ENCODE measurements around the gene PGA3.
"Not testable (repeated sequence)": the region's sequence is repeated elsewhere in the genome, so short reads cannot be mapped to it uniquely, and the experiment has no call there.

Gene PGA3

DNA sequence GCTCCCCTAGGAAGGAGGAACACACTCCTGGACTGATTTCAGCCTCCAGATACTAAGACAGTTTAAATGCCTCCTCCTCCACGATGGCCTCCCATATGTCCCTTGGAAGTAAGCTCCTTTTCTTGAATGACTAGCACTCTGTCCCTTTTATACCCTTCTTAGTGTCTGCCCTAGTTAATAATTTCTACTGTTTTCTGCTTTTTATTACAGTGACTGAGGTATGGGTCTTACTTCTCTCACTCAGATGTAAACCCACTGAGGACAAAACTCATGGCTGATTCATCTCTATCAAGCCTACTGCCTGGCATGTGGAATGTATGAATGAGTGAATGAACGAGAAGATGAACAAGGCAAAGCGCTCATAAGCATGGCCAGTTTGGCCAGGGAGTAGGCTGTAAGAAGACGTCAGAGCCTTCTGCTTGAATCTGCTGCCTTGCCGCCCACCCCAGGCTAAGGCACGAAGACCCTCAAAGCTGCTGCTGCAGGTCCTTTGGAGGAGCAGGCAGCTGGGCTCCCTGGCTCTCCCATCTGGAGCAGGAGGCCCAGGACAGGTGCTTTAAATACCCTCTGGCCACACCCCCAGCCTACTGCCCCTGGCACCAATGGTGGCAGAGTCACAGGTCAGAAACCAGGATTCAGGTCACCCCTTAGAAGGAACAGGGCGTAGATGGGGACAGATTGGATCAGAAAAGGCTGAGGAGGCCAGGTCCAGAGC lies 8.2 kb upstream of the PGA3 start:
- no peak for DNase-seq (ENCODE audit: low read depth)
- H3K36me3 ChIP-seq (ENCODE audit: control insufficient read depth, insufficient read depth, low read length, severe bottlenecking), result no peaks in the 10 kb centered on the region
- no peak overlapping the region for H3K9ac ChIP-seq (ENCODE audit: low read length)
- no peaks in the 10 kb centered on the region for H3K4me1 ChIP-seq (ENCODE audit: control insufficient read depth, insufficient read depth, low read length)
- peaks cover 21% of the 10 kb centered on the region for H3K9me3 ChIP-seq (ENCODE audit: control insufficient read depth, low read length)
- no peak overlapping the region for H3K4me3 ChIP-seq (ENCODE audit: low read length)
- peaks cover 8% of the 10 kb centered on the region for H3K27me3 ChIP-seq (replicated peaks; ENCODE audit: control insufficient read depth, insufficient read depth, low read length)

DNA sequence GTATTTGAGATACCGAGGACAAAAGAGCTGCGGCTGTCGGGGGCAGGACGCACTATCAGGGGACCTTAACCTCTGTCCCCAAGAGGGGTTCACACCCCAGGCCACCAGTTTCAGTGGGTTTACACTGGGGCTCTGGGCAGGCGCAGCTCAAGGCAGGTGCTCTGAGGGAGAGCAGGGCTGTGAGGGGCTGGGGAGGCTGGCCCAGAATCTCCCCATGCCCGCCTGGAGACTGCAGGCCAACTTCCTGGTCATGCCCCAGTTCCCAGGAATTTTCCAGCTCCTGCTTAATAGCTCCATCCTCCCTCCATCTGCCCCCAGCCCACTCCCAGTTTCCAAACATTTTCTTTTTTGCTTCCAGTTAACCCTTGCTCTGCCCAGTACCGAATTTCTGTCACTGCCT lies 7.6 kb upstream of the PGA3 start:
- no peak for DNase-seq (ENCODE audit: low read depth)
- H3K36me3 ChIP-seq (ENCODE audit: control insufficient read depth, insufficient read depth, low read length, severe bottlenecking), result no peaks in the 10 kb centered on the region
- H3K4me1 ChIP-seq (ENCODE audit: control insufficient read depth, insufficient read depth, low read length), result no peaks in the 10 kb centered on the region
- no peak overlapping the region for H3K4me3 ChIP-seq (ENCODE audit: low read length)
- no peak overlapping the region for H3K9ac ChIP-seq (ENCODE audit: low read length)
- H3K27me3 ChIP-seq (replicated peaks; ENCODE audit: control insufficient read depth, insufficient read depth, low read length), result peaks cover 8% of the 10 kb centered on the region
- peaks cover 21% of the 10 kb centered on the region for H3K9me3 ChIP-seq (ENCODE audit: control insufficient read depth, low read length)

DNA sequence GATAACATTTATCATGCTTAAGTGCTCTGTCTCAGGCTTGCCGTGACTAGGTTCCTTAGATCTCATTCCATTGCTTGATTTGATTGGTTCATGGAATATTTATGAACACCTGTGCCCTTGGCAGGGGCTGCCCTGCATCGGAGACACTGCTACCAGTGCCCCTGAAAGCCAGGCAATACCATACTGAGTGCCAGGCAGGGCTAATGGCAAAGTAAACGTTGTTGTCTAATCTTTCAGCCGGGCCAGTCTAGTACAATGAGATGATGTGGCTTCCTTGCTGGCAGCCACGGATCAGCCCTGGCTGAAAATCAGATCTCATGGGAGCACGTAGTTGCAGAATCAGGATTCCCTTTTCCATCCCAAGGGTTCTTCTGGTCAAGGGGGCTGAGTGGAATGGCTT lies 5.0 kb upstream of the PGA3 start:
- peaks cover 16% of the 10 kb centered on the region for H3K9me3 ChIP-seq (ENCODE audit: control insufficient read depth, low read length)
- DNase-seq (ENCODE audit: low read depth), result no peak
- H3K9ac ChIP-seq (ENCODE audit: low read length), result no peak overlapping the region

DNA sequence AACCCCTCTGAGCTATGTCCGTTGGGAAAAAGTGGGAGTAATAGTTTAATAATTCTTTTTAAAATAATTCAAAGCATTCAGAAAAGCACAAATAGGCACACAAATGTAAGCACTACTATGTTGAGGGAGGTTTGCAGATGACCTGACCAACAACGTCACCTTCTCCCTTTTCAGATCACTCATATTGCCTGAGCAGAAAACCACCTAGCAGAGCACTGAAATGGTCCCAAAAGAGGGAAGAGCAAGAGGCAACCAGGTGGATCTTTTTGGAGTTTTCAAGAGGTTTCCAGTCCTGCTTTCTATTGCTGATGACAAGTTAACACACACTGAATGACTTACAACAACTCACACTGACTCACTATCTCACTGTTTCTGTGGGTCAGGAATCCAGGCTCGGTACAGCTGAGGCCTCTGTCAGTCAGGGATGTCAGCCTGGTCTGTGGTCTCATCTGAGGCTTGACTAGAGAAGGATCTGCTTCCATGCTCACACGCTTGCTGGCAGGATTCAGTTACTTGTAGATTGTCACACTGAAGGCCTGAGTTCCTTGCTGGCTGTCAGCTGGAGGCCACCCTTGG lies 4.3 kb upstream of the PGA3 start:
- Histone ChIP-seq H3K9ac (ENCODE audit: low read length) (no peak overlapping the region), H3K27me3 (replicated peaks; ENCODE audit: control insufficient read depth, insufficient read depth, low read length) (peaks cover 11% of the 10 kb centered on the region), H3K36me3 (ENCODE audit: control insufficient read depth, insufficient read depth, low read length, severe bottlenecking) (no peaks in the 10 kb centered on the region), H3K9me3 (ENCODE audit: control insufficient read depth, low read length) (peaks cover 16% of the 10 kb centered on the region), H3K4me3 (ENCODE audit: low read length) (no peak overlapping the region), H3K4me1 (ENCODE audit: control insufficient read depth, insufficient read depth, low read length) (no peaks in the 10 kb centered on the region)
- DNase-seq (ENCODE audit: low read depth), result no peak

More for the DNA sequence above, 5.0 kb upstream of the PGA3 start:
- Histone ChIP-seq H3K4me1 (ENCODE audit: control insufficient read depth, insufficient read depth, low read length) (no peaks in the 10 kb centered on the region), H3K27me3 (replicated peaks; ENCODE audit: control insufficient read depth, insufficient read depth, low read length) (peaks cover 15% of the 10 kb centered on the region), H3K4me3 (ENCODE audit: low read length) (no peak overlapping the region), H3K36me3 (ENCODE audit: control insufficient read depth, insufficient read depth, low read length, severe bottlenecking) (no peaks in the 10 kb centered on the region)

DNA sequence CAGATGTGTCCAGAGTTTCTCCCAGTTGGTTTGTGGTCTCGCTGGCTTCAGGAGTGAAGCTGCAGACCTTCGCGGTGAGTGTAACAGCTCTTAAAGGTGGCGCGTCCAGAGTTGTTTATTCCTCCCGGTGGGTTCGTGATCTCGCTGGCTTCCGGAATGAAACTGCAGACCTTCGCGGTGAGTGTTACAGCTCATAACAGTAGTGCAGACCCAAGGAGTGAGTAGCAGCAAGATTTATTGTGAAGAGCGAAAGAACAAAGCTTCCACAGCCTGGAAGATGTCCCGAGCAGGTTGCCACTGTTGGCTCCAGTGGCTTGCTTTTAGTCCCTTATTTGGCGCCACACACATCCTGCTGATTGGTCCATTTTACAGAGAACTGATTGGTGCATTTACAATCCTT lies 1.8 kb upstream of the PGA3 start:
- Histone ChIP-seq H3K4me3 (ENCODE audit: low read length) (no peak overlapping the region), H3K9me3 (ENCODE audit: control insufficient read depth, low read length) (peaks cover 16% of the 10 kb centered on the region), H3K4me1 (ENCODE audit: control insufficient read depth, insufficient read depth, low read length) (no peaks in the 10 kb centered on the region), H3K36me3 (ENCODE audit: control insufficient read depth, insufficient read depth, low read length, severe bottlenecking) (no peaks in the 10 kb centered on the region), H3K27me3 (replicated peaks; ENCODE audit: control insufficient read depth, insufficient read depth, low read length) (peaks cover 7% of the 10 kb centered on the region), H3K9ac (ENCODE audit: low read length) (no peak overlapping the region)
- no peak for DNase-seq (ENCODE audit: low read depth)

DNA sequence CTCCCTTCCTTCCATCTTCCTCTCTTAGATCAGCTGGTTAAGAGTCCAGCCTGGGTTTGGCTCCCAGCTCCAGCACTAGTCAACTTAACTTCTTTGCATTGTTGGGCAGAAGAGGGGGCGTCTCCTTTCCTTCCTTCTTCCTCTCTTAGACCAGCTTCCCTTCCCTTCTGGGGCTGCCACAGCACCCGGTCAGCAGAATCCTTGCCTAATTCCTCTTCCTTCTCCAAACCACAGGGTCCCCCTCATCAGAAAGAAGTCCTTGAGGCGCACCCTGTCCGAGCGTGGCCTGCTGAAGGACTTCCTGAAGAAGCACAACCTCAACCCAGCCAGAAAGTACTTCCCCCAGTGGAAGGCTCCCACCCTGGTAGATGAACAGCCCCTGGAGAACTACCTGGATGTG lies 558 bp downstream of the PGA3 start:
- not testable (repeated sequence) for DNase-seq (ENCODE audit: low read depth); H3K4me1 ChIP-seq (ENCODE audit: control insufficient read depth, insufficient read depth, low read length); H3K36me3 ChIP-seq (ENCODE audit: control insufficient read depth, insufficient read depth, low read length, severe bottlenecking); H3K9me3 ChIP-seq (ENCODE audit: control insufficient read depth, low read length); H3K27me3 ChIP-seq (replicated peaks; ENCODE audit: control insufficient read depth, insufficient read depth, low read length); H3K9ac ChIP-seq (ENCODE audit: low read length); H3K4me3 ChIP-seq (ENCODE audit: low read length)

DNA sequence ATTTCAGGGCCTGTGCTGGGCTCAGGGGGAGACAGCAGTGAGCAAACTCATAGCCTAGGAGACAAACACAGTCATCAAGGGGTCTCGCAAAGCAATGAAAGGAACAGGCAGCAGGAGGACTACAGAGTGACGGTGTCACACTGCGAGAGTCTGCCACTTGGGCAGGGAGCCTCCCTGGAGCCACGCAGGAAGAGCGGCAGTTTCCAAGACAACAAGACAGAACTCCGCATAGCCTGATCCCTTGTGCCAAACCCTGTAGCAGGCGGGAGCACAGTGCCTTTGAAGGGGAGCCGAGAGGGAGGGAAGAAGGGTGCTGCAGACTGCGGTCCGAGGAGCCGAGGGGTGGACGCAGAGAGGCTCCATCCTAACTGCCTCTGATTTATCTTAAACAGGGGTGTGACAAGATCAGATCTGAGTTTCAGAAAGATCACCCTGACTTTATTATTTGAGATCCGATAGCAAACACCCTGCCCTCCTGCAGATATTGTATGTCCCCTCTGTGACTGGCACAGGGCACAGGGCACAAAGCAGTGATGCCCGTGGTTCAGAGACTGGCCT lies 1.3 kb downstream of the PGA3 start:
- H3K36me3 ChIP-seq (ENCODE audit: control insufficient read depth, insufficient read depth, low read length, severe bottlenecking); H3K4me1 ChIP-seq (ENCODE audit: control insufficient read depth, insufficient read depth, low read length); H3K27me3 ChIP-seq (replicated peaks; ENCODE audit: control insufficient read depth, insufficient read depth, low read length); H3K9me3 ChIP-seq (ENCODE audit: control insufficient read depth, low read length); H3K9ac ChIP-seq (ENCODE audit: low read length); H3K4me3 ChIP-seq (ENCODE audit: low read length); DNase-seq (ENCODE audit: low read depth): not testable (repeated sequence)

DNA sequence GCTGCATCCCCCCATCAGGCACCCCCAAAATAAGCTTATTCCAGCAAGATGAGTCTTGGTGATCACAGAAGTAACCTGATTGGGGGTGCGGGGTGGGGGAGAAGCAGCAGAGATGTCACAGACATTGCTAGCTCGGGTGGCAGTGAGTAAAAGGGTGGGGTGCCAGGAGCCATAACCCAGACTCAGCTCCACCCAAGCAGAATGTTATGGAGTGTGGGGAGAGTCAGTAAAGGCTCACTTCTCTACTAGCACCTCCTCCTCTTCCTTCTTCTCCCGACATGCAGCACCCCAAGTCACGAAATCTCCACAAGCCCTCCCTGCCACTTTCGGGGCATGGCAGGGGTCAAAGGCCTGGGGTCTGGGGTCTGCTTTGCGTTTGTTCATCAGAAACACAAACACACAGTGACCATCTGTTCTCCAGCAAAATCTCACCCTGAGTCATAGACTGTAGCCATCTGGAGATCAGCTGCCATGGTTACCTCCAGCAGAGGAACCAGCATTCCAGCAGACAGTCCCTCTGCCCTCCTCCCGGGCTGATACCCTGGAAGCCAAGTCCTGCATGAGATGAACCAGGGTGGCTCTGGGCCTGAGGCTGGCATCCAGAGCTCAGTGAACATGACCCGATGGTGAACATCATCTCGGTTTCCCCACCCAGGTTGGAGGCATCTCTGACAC lies 4.5 kb downstream of the PGA3 start:
- DNase-seq (ENCODE audit: low read depth); H3K4me1 ChIP-seq (ENCODE audit: control insufficient read depth, insufficient read depth, low read length); H3K9ac ChIP-seq (ENCODE audit: low read length); H3K27me3 ChIP-seq (replicated peaks; ENCODE audit: control insufficient read depth, insufficient read depth, low read length); H3K36me3 ChIP-seq (ENCODE audit: control insufficient read depth, insufficient read depth, low read length, severe bottlenecking); H3K9me3 ChIP-seq (ENCODE audit: control insufficient read depth, low read length); H3K4me3 ChIP-seq (ENCODE audit: low read length): not testable (repeated sequence)

DNA sequence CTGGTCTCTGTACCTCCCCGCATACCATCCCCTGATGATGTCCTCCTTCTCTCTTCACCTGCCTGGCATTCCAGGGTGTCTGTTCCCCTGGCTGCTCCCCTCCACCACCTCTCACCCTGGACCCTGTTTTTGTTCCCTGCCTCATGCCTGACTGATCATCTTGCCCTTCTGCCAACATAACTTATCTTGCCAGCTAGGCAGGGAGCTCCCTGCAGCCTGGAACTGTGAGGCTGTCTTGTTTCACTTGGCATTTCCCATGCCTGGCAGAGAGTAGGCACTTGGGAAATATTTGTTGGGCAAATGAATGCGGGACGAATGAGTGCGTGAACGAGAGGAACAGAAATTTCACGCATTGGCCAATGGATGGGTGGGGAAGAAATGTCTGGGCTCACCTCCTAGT lies 7.3 kb downstream of the PGA3 start:
- H3K36me3 ChIP-seq (ENCODE audit: control insufficient read depth, insufficient read depth, low read length, severe bottlenecking); H3K9ac ChIP-seq (ENCODE audit: low read length); H3K9me3 ChIP-seq (ENCODE audit: control insufficient read depth, low read length); DNase-seq (ENCODE audit: low read depth); H3K27me3 ChIP-seq (replicated peaks; ENCODE audit: control insufficient read depth, insufficient read depth, low read length); H3K4me1 ChIP-seq (ENCODE audit: control insufficient read depth, insufficient read depth, low read length); H3K4me3 ChIP-seq (ENCODE audit: low read length): not testable (repeated sequence)

DNA sequence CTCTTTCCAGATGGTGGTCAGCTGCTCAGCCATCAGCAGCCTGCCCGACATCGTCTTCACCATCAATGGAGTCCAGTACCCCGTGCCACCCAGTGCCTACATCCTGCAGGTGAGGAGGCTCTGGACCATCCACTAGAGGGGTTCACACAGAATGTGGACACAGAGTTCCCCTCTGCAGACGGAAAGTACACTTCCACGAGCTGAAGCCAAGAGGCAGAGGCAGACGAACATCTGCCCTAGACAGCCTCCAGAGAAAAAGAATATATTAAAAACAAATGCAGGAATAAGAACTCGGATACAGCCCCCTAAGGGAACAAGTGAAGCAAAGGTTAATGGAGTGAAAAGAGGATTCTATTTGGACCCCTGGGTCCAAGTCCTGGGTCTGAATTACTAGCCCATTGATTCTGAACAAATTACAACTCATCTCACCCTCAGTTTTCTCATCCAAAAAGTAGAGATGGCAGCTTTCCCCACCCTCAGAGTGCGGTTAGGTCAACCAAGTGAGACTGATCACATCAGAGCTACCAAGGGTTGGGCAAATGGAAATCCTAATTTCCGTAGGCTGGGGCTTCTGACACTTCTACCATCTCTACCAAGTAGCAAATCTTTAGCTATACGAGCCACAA lies 8.1 kb downstream of the PGA3 start:
- not testable (repeated sequence) for H3K27me3 ChIP-seq (replicated peaks; ENCODE audit: control insufficient read depth, insufficient read depth, low read length); H3K4me1 ChIP-seq (ENCODE audit: control insufficient read depth, insufficient read depth, low read length); H3K9ac ChIP-seq (ENCODE audit: low read length); H3K4me3 ChIP-seq (ENCODE audit: low read length); DNase-seq (ENCODE audit: low read depth); H3K9me3 ChIP-seq (ENCODE audit: control insufficient read depth, low read length); H3K36me3 ChIP-seq (ENCODE audit: control insufficient read depth, insufficient read depth, low read length, severe bottlenecking)

DNA sequence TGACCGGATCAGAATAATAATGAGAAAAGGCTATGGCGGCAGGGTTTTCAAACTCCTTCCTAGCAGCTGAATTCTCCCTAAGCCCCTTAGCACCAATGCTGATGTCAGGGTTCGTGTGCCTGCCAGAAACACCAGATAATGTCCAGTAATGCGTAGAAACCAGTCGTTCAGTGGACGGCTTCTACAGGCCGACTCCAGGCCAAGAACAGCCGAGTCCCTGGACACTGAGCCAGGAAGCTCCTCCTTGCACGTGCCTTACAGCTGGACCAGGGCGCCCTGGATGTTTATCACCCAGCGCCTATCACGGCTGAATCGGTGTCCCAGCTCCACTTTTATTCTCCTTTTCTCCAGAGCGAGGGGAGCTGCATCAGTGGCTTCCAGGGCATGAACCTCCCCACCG lies 8.9 kb downstream of the PGA3 start:
- DNase-seq (ENCODE audit: low read depth); H3K36me3 ChIP-seq (ENCODE audit: control insufficient read depth, insufficient read depth, low read length, severe bottlenecking); H3K27me3 ChIP-seq (replicated peaks; ENCODE audit: control insufficient read depth, insufficient read depth, low read length): not testable (repeated sequence)

More for the DNA sequence above, 8.9 kb downstream of the PGA3 start:
- H3K9me3 ChIP-seq (ENCODE audit: control insufficient read depth, low read length); H3K4me1 ChIP-seq (ENCODE audit: control insufficient read depth, insufficient read depth, low read length); H3K4me3 ChIP-seq (ENCODE audit: low read length); H3K9ac ChIP-seq (ENCODE audit: low read length): not testable (repeated sequence)
